HG03520 (cell line): ENCODE measurements around the gene MPDZ.

Experiments used
- ATAC-seq: cut with Tn5 transposase; IDR thresholded peaks from one replicate; pipeline ENCODE4 v1.9.1; 2021; ENCODE audit warnings: mild to moderate bottlenecking, moderate library complexity; ENCODE audit not compliant: unreplicated experiment

The MPDZ gene

GRCh38 chr9:13186091-13186490 is 93.4 kb downstream of the MPDZ start:
- ATAC-seq: no peak

- ATAC-seq: no peak
These were observed 97.8 kb downstream of the MPDZ start for GRCh38 chr9:13181652-13182051.

GRCh38 chr9:13179257-13179656 is 100.2 kb downstream of the MPDZ start:
- ATAC-seq: no peak

- ATAC-seq: no peak
These were observed 103.8 kb downstream of the MPDZ start for GRCh38 chr9:13175732-13176131.

- no peak for ATAC-seq
These were observed 104.4 kb downstream of the MPDZ start for GRCh38 chr9:13174906-13175639.

- no peak for ATAC-seq
These were observed 105.9 kb downstream of the MPDZ start for GRCh38 chr9:13173553-13173952.

- ATAC-seq: no peak
These were observed 108.2 kb downstream of the MPDZ start for GRCh38 chr9:13171261-13171660.

GRCh38 chr9:13166996-13167395 is 112.5 kb downstream of the MPDZ start:
- ATAC-seq: no peak

GRCh38 chr9:13165956-13166355 is 113.5 kb downstream of the MPDZ start:
- no peak for ATAC-seq

- ATAC-seq: no peak
These were observed 114.1 kb downstream of the MPDZ start for GRCh38 chr9:13165236-13165945.

GRCh38 chr9:13163946-13164345 is 115.5 kb downstream of the MPDZ start:
- no peak for ATAC-seq

GRCh38 chr9:13163287-13163686 is 116.2 kb downstream of the MPDZ start:
- no peak for ATAC-seq

- ATAC-seq: no peak
These were observed 119.4 kb downstream of the MPDZ start for GRCh38 chr9:13160051-13160450.

GRCh38 chr9:13158986-13159385 is 120.5 kb downstream of the MPDZ start:
- ATAC-seq: no peak

- ATAC-seq: no peak
These were observed 128.0 kb downstream of the MPDZ start for GRCh38 chr9:13151489-13151888.

- ATAC-seq: no peak
These were observed 130.0 kb downstream of the MPDZ start for GRCh38 chr9:13149454-13149853.

- ATAC-seq: no peak
These were observed 132.7 kb downstream of the MPDZ start for GRCh38 chr9:13146840-13147239.

GRCh38 chr9:13145340-13145739 is 134.2 kb downstream of the MPDZ start:
- ATAC-seq: no peak

GRCh38 chr9:13144166-13144775 is 135.2 kb downstream of the MPDZ start:
- no peak for ATAC-seq

GRCh38 chr9:13143281-13143680 is 136.2 kb downstream of the MPDZ start:
- ATAC-seq: no peak

GRCh38 chr9:13142776-13143175 is 136.7 kb downstream of the MPDZ start:
- no peak for ATAC-seq

- ATAC-seq: no peak
These were observed 137.9 kb downstream of the MPDZ start for GRCh38 chr9:13141629-13142028.
